Neural cell (in vitro differentiated cells): ENCODE measurements around the gene AGPAT2. TPM values are rescaled to one million over a fixed set of nuclear protein-coding genes. Genes with fewer than 3 reads are reported as not detected.

Experiments
- H2AFZ ChIP-seq: fragments of 200-600, 300-800 bp; sonication (generic), shearing (Covaris generic); 2 replicates; pipeline ENCODE4 v1.6.0; 2014; ENCODE audit warnings: low read depth, mild to moderate bottlenecking, antibody characterized with exemption, low read length, moderate library complexity
- H3F3A ChIP-seq: fragments of 200-600 bp; shearing (Covaris generic); 2 replicates; pipeline ENCODE4 v1.6.1; 2016; ENCODE audit warnings: mild to moderate bottlenecking, moderate library complexity, mixed read lengths, antibody characterized with exemption, low read length; ENCODE audit not compliant: insufficient read depth, poor library complexity, severe bottlenecking
- H3K27ac ChIP-seq: fragments of 200-600, 300-800 bp; sonication (generic), shearing (Covaris generic); 2 replicates; pipeline ENCODE4 v1.5.1; 2014; ENCODE audit warnings: mild to moderate bottlenecking, low read length, moderate library complexity
- H3K27me3 ChIP-seq: fragments of 300-800, 200-600 bp; sonication (generic), shearing (Covaris generic); 2 replicates; pipeline ENCODE4 v1.6.0; 2014; ENCODE audit warnings: mild to moderate bottlenecking, low read depth, low read length, moderate library complexity; ENCODE audit not compliant: insufficient read depth
- H3K36me3 ChIP-seq: fragments of 300-800, 200-600 bp; sonication (generic), shearing (Covaris generic); 2 replicates; pipeline ENCODE4 v1.5.1; 2014; ENCODE audit warnings: mild to moderate bottlenecking, antibody characterized with exemption, low read length, moderate library complexity; ENCODE audit not compliant: insufficient read depth
- H3K4me2 ChIP-seq: fragments of 300-800, 200-600 bp; sonication (generic), shearing (Covaris generic); 2 replicates; pipeline ENCODE4 v1.6.0; 2014; ENCODE audit warnings: mild to moderate bottlenecking, low read length
- H3K4me3 ChIP-seq: fragments of 300-800, 200-600 bp; sonication (generic), shearing (Covaris generic); 2 replicates; pipeline ENCODE4 v1.5.1; 2014; ENCODE audit warnings: mild to moderate bottlenecking, low read length, moderate library complexity
- H3K79me2 ChIP-seq: fragments of 200-600 bp; shearing (Covaris generic); replicated peaks from 2 replicates; pipeline ENCODE4 v1.6.0; 2014; ENCODE audit warnings: mild to moderate bottlenecking, low read length, moderate library complexity; ENCODE audit not compliant: insufficient read depth
- H3K9ac ChIP-seq: fragments of 300-800, 200-600 bp; sonication (generic), shearing (Covaris generic); 2 replicates; pipeline ENCODE4 v1.6.1; 2016; ENCODE audit warnings: mild to moderate bottlenecking, low read length, mixed read lengths
- H3K9me2 ChIP-seq: fragments of 200-600 bp; shearing (Covaris generic); 2 replicates; pipeline ENCODE4 v1.6.1; 2016; ENCODE audit warnings: mild to moderate bottlenecking, low read length, mixed read lengths; ENCODE audit not compliant: insufficient read depth
- H3K9me3 ChIP-seq: fragments of 200-600, 300-800 bp; sonication (generic), shearing (Covaris generic); 2 replicates; pipeline ENCODE4 v1.6.1; 2016; ENCODE audit warnings: mild to moderate bottlenecking, mixed run types, low read length, moderate library complexity, mixed read lengths
- H4K20me1 ChIP-seq: fragments of 200-600 bp; shearing (Covaris generic); 2 replicates; pipeline ENCODE4 v1.6.1; 2016; ENCODE audit warnings: mild to moderate bottlenecking, mixed run types; ENCODE audit not compliant: insufficient read depth
- CTCF ChIP-seq: fragments of 450-650 bp; IDR thresholded peaks from 2 replicates; pipeline ENCODE4 v1.5.1; 2014; ENCODE audit warnings: antibody characterized with exemption, mild to moderate bottlenecking, moderate library complexity; ENCODE audit not compliant: poor library complexity, severe bottlenecking
- EP300 ChIP-seq: fragments of 450-650 bp; conservative IDR thresholded peaks from 2 replicates; pipeline ENCODE4 v1.6.1; 2014; ENCODE audit warnings: antibody characterized with exemption, mild to moderate bottlenecking, moderate library complexity; ENCODE audit not compliant: poor library complexity, severe bottlenecking
- EZH2 ChIP-seq: fragments of 200-600, 300-800 bp; shearing (Covaris generic), sonication (generic); IDR thresholded peaks from 2 replicates; pipeline ENCODE4 v1.6.1; 2014; ENCODE audit warnings: antibody characterized with exemption, low read length, borderline replicate concordance, mild to moderate bottlenecking; ENCODE audit not compliant: insufficient read depth, poor library complexity, severe bottlenecking
- MXI1 ChIP-seq: fragments of 450-650 bp; conservative IDR thresholded peaks from 2 replicates; pipeline ENCODE4 v1.6.1; 2014; ENCODE audit warnings: antibody characterized with exemption, mild to moderate bottlenecking; ENCODE audit not compliant: poor library complexity, severe bottlenecking
- POLR2AphosphoS5 ChIP-seq: IDR thresholded peaks from 2 replicates; pipeline ENCODE4 v1.6.1; 2012
- RAD21 ChIP-seq: fragments of 450-650 bp; conservative IDR thresholded peaks from 2 replicates; pipeline ENCODE4 v1.6.1; 2014; ENCODE audit warnings: antibody characterized with exemption, mild to moderate bottlenecking, moderate library complexity
- SMC3 ChIP-seq: fragments of 450-650 bp; conservative IDR thresholded peaks from 2 replicates; pipeline ENCODE4 v1.6.1; 2014; ENCODE audit warnings: antibody characterized with exemption, mild to moderate bottlenecking, moderate library complexity; ENCODE audit not compliant: poor library complexity
- TAF1 ChIP-seq: IDR thresholded peaks from 2 replicates; pipeline ENCODE4 v1.6.1; 2012; ENCODE audit warnings: low read depth
- polyA plus RNA-seq: library from polyadenylated mRNA; depleted of rRNA; stranded (reverse); fragments of >200 nt; gene quantifications from 2 replicates; pipeline ENCODE4 v1.2.3, GENCODE V29; 2014
- TF ChIP-seq, protein P1 (sequence below): IDR thresholded peaks from 2 replicates; pipeline ENCODE4 v1.6.1; 2012; ENCODE audit warnings: borderline replicate concordance

The AGPAT2 gene
- polyA plus RNA-seq, 1 donor from 2014 or later = 1.3 TPM

- Histone ChIP-seq H3K27me3 (peaks cover 25% of the 10 kb centered on the region), H3K79me2 (no peaks in the 10 kb centered on the region), H3K9me2 (no peaks in the 10 kb centered on the region), H3K4me2 (no peak overlapping the region), H2AFZ (no peak overlapping the region), H4K20me1 (no peaks in the 10 kb centered on the region), H3K9ac (no peak overlapping the region), H3K9me3 (no peaks in the 10 kb centered on the region), H3F3A (no peaks in the 10 kb centered on the region), H3K27ac (no peak overlapping the region), H3K36me3 (no peaks in the 10 kb centered on the region), H3K4me3 (peak overlapping the region; percentile 64)
- no peak for TF ChIP-seq MXI1
- no peak for TF ChIP-seq TAF1
- TF ChIP-seq CTCF = no peak
- no peak for TF ChIP-seq SMC3
- TF ChIP-seq, protein P1, sequence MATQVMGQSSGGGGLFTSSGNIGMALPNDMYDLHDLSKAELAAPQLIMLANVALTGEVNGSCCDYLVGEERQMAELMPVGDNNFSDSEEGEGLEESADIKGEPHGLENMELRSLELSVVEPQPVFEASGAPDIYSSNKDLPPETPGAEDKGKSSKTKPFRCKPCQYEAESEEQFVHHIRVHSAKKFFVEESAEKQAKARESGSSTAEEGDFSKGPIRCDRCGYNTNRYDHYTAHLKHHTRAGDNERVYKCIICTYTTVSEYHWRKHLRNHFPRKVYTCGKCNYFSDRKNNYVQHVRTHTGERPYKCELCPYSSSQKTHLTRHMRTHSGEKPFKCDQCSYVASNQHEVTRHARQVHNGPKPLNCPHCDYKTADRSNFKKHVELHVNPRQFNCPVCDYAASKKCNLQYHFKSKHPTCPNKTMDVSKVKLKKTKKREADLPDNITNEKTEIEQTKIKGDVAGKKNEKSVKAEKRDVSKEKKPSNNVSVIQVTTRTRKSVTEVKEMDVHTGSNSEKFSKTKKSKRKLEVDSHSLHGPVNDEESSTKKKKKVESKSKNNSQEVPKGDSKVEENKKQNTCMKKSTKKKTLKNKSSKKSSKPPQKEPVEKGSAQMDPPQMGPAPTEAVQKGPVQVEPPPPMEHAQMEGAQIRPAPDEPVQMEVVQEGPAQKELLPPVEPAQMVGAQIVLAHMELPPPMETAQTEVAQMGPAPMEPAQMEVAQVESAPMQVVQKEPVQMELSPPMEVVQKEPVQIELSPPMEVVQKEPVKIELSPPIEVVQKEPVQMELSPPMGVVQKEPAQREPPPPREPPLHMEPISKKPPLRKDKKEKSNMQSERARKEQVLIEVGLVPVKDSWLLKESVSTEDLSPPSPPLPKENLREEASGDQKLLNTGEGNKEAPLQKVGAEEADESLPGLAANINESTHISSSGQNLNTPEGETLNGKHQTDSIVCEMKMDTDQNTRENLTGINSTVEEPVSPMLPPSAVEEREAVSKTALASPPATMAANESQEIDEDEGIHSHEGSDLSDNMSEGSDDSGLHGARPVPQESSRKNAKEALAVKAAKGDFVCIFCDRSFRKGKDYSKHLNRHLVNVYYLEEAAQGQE = no peak
- TF ChIP-seq POLR2AphosphoS5 = no peak
Measured at GRCh38 chr9:136686534-136686793, 793 bp downstream of the AGPAT2 start.

DNA sequence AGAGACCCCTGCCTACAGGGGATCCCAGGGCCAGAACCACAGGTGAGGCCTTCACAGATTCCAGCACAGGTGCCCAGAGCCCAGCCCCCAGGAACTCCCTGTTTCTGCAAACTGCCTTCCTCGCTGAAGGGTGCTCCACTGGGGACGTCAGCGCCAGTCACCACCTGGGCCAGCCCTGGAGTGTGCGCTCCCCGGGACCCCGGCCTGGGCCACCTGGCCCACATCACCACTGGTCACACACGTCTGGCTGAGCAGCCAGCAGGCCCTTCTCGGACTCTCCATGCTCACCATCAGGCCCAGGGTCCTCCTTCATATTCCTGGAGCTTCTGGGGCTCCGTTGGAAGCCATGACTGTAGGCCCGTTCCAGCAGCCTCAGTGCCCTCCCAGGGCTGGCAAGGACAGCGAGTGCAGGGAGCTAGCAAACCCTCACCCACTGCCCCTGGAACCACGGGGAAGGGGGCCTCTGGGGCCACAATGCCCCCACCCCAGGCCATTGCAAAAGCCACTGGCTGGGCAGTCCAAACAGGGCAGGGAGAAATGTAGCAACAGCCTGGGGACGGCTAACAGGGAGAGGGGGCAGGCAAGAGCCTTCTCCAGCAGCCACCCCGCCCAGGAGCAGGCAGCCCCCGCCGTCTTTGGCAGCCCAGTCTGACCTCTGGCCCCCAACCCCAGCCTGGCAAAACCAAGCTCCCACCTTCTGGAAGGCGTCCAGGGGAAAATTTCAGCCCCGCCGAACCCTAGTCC lies 1.3 kb downstream of the AGPAT2 start:
- Histone ChIP-seq H3K79me2 (no peaks in the 10 kb centered on the region), H3K9me3 (no peaks in the 10 kb centered on the region), H4K20me1 (no peaks in the 10 kb centered on the region), H3K4me2 (no peak overlapping the region), H3K36me3 (no peaks in the 10 kb centered on the region), H3K4me3 (no peak overlapping the region), H3F3A (no peaks in the 10 kb centered on the region), H3K9me2 (no peaks in the 10 kb centered on the region), H3K27ac (no peak overlapping the region), H3K27me3 (peaks cover 25% of the 10 kb centered on the region), H3K9ac (no peak overlapping the region), H2AFZ (no peak overlapping the region)
- TF ChIP-seq EZH2 (no peak), MXI1 (no peak), POLR2AphosphoS5 (no peak), CTCF (no peak), EP300 (no peak), RAD21 (no peak), SMC3 (no peak), TAF1 (no peak)
- TF ChIP-seq, protein P1 = no peak
